ENCODE results near the gene NDRG3.
A peak's percentile ranks its signal among the peaks of the same experiment; 100 is the strongest.
"Not testable (repeated sequence)": the region's sequence is repeated elsewhere in the genome, so short reads cannot be mapped to it uniquely, and the experiment has no call there.

The NDRG3 gene

GRCh38 chr20:36644706-36645095 lies 101.2 kb downstream of the NDRG3 start:
- no peak for DNase-seq (ENCODE audit: low read depth, low spot score)

- DNase-seq (ENCODE audit: low read depth, low spot score) = no peak
Measured at GRCh38 chr20:36644032-36644705, 101.7 kb downstream of the NDRG3 start.

GRCh38 chr20:36642136-36642535 lies 103.8 kb downstream of the NDRG3 start:
- no peak for DNase-seq (ENCODE audit: low read depth, low spot score)

- no peak for DNase-seq (ENCODE audit: low read depth, low spot score)
Measured at GRCh38 chr20:36641506-36641843, 104.4 kb downstream of the NDRG3 start.

GRCh38 chr20:36638876-36639400 lies 107.0 kb downstream of the NDRG3 start:
- not testable (repeated sequence) for DNase-seq (ENCODE audit: low read depth, low spot score)

GRCh38 chr20:36634342-36634741 lies 111.5 kb downstream of the NDRG3 start:
- no peak for DNase-seq (ENCODE audit: low read depth, low spot score)

- DNase-seq (ENCODE audit: low read depth, low spot score) = no peak
Measured at GRCh38 chr20:36633285-36633772, 112.6 kb downstream of the NDRG3 start.

- peak; percentile 42 for DNase-seq (ENCODE audit: low read depth, low spot score)
Measured at GRCh38 chr20:36632487-36633284, 113.2 kb downstream of the NDRG3 start.

- no peak for DNase-seq (ENCODE audit: low read depth, low spot score)
Measured at GRCh38 chr20:36632147-36632486, 113.8 kb downstream of the NDRG3 start.

- DNase-seq (ENCODE audit: low read depth, low spot score) = no peak
Measured at GRCh38 chr20:36631646-36632045, 114.2 kb downstream of the NDRG3 start.

- no peak for DNase-seq (ENCODE audit: low read depth, low spot score)
Measured at GRCh38 chr20:36629719-36630681, 115.9 kb downstream of the NDRG3 start.

- DNase-seq (ENCODE audit: low read depth, low spot score) = no peak
Measured at GRCh38 chr20:36628076-36628475, 117.8 kb downstream of the NDRG3 start.

- DNase-seq (ENCODE audit: low read depth, low spot score) = no peak
Measured at GRCh38 chr20:36624944-36625324, 121.0 kb downstream of the NDRG3 start.

GRCh38 chr20:36624068-36624943 lies 121.6 kb downstream of the NDRG3 start:
- no peak for DNase-seq (ENCODE audit: low read depth, low spot score)

GRCh38 chr20:36623444-36623843 lies 122.4 kb downstream of the NDRG3 start:
- no peak for DNase-seq (ENCODE audit: low read depth, low spot score)

- DNase-seq (ENCODE audit: low read depth, low spot score) = no peak
Measured at GRCh38 chr20:36620917-36621316, 125.0 kb downstream of the NDRG3 start.

GRCh38 chr20:36614781-36615557 lies 130.9 kb downstream of the NDRG3 start:
- no peak for DNase-seq (ENCODE audit: low read depth, low spot score)

- no peak for DNase-seq (ENCODE audit: low read depth, low spot score)
Measured at GRCh38 chr20:36613974-36614373, 131.9 kb downstream of the NDRG3 start.

GRCh38 chr20:36611625-36612024 lies 134.3 kb downstream of the NDRG3 start:
- DNase-seq (ENCODE audit: low read depth, low spot score) = no peak

- DNase-seq (ENCODE audit: low read depth, low spot score) = not testable (repeated sequence)
Measured at GRCh38 chr20:36608388-36608728, 137.5 kb downstream of the NDRG3 start.
